ENCODE data around the gene POR.

Gene POR

DNA sequence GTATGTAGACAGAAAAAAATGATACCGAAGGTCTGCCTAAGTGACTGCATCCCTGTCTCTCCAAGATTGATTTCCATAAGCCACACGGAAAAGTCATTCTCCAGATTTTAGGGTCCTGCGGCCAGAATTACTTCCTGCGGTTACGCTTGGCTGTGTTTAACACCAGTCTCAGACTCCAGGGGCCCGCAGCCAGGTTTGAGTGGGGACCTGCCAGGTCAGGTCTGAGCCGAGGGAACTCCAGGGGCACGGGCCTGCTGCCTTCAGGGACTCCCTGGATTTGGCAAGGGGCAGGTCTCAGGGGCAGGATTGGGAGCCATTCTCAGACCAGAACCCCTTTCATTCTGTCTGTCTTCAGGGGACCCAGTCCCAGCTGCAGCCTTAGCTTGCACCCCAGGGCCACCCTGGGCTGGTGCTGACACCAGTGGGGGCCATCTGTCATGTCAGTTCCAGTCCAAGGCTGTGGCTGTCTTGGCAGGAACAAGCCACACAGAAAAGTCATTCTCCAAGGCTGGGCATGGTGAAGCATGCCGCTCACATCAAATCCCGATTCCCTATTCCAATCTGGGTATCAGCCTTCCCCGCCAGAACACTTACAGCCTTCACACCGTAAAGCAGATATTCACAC lies 40.5 kb downstream of the POR start:
- DNase-seq = no peak

DNA sequence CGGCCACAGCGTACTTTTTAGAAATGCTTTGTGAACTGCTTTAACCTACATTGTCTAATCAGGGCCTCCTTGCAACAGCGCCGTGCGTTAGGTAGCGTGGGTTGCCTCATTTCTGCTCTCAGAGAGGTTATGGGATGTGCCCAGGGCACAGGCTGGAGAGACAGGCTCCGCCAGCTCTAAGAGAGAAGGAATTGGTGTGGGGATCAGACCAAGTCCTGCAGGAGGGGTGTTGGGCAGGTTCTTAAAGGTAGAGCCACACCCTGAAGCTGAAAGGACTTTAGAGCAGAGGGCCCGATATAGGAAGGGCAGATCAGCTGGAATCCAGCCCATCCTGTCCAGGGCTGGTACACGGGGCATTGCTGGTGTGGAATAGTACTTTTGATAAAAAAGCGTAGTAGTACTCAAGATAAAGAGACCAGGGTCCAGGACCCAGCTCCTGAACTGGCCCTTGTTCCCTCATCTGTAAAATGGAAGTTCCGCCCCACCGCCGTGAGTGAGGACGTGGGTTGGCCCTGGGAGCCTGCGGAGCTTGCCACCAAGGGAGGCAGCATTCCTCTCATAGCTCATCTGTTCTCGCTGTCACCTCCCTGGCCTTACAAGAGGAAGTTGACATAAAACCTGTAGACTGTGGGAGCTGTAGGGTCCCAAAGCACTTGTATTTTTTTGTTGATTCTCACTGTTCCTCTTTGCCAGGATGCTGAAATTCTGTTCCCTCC lies 42.2 kb downstream of the POR start:
- DNase-seq = no peak

DNA sequence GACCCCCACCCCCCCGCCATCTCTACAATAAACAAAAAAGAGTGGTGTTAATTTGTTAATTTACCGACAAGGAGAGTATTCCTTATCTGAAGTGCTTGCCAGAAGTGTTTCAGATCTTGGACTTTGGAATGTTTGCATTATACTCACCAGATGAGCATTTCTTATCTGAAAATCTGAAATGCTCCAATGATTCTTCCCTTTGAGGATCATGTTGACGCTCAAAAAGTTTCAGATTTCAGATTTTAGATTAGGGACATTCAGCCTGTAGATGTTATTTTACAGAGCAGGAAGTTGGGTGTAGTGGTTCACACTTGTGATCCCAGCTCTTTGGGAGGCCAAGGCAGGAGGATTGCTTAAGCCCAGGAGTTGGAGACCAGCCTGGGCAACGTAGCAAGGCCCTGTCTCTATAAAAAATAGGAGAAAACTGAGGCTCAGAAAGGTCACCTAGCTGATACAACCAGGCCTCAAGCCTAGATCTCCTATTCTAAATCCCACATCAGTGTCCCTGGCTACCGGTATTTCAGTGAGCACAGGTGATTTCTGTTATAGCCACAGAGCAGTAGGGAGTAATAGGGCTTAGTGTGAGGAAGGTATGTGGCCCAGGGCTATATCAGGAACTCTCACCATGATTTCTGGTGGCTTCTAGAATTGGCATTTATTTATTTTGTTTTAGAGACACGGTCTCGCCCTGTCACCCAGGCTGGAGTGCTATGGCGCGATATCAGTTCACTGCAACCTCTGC lies 44.0 kb downstream of the POR start:
- DNase-seq = no peak

- DNase-seq = no peak
These were observed 45.4 kb downstream of the POR start for GRCh38 chr7:75960372-75960771.

- no peak for DNase-seq
These were observed 46.3 kb downstream of the POR start for GRCh38 chr7:75961218-75961617.

DNA sequence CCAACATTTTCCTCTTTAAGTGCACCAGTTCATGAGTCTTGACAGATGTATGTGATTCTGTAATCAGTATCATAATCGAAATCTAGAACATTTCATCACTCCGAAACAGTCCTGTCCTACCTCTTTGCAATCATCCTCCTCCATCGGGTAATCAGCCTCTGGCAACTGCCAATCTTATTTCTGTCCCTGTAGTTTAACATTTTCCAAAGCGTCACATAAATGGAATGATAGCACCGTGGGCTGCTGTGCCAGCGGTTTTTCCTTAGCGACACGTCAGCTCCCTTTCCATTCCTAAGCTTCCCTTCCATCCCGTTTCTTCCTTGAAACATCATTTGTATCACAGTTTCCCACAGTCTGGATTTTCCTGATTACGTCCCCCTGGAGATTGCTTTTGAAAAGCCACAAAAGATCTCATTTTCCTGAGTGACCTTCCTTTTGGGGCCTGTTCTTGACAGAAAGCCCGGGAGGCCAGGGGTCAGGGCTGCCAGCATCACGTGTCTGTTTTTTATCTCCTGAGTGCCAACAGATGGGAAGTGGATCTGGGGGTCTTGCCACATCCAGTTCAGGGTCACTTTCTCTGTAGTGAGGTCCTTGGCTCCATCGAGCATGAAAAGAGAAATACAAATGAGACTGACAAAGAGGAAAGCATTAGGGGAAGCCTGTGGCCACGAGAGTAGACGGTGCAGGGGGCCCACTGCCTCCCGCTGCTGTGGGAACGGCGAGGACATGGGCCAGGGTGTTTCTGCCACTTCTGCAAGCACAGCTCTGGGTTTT lies 47.8 kb downstream of the POR start:
- DNase-seq = peak; percentile 56

DNA sequence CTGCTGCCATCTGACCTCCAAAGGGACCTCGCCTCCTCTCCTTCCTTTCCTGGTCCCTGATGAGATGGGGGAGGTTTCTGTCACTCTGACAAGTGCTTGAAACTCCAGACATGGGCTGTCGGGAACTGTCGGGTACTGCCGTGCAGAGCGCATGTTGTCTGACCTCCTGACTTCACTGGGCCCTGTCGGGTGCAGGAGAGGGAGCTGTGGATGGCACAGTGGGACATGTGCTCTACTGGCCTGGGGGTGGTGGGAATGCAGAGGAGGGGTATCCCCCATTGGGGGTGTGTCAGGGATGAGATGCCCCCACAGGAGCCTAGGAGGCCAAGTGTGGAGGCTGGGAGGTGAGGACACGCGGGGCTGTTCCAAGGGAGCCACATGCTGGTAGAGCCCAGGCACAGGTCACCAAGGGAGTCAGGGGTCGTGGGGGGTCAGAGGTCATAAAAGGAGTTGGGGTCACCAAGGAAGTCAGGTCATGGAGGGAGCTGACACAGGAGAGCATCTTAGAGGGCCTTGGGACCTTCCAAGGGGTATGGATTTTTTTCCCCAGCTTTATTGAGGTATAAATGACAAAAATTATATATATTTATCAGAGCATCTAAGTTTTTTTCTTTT lies 48.5 kb downstream of the POR start:
- peak; percentile 56 for DNase-seq

- DNase-seq = no peak
These were observed 50.7 kb downstream of the POR start for GRCh38 chr7:75965617-75966016.

GRCh38 chr7:75966190-75966961 lies 51.4 kb downstream of the POR start:
- DNase-seq = no peak

GRCh38 chr7:75967055-75967454 lies 52.1 kb downstream of the POR start:
- DNase-seq = no peak

- DNase-seq = peak; percentile 68
These were observed 52.6 kb downstream of the POR start for GRCh38 chr7:75967487-75967997.

GRCh38 chr7:75968012-75968411 lies 53.1 kb downstream of the POR start:
- no peak for DNase-seq

- DNase-seq = no peak
These were observed 53.6 kb downstream of the POR start for GRCh38 chr7:75968561-75969001.

DNA sequence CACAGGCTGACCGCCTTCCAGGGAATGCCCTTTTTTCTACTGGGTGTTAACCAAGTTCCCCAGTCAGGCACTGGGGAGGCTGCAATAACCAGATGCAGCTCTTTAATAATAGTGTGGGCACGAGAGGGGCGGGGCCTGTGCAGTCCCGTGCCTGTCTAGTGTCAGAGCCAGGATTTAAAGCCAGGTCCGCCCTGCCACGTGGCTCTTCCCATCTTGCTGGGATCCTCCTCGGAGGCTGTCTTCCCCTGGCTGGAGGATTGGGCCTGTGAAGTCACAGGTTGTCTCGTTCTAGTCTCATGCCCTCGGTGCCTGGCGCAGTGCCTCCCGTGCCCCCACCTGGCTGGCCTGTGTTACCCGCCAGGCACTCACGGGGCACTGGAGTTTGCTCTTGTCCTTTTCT lies 54.2 kb downstream of the POR start:
- DNase-seq = peak; percentile 28

GRCh38 chr7:75969704-75970498 lies 54.9 kb downstream of the POR start:
- no peak for DNase-seq

GRCh38 chr7:75971309-75971960 lies 56.5 kb downstream of the POR start:
- DNase-seq = no peak

GRCh38 chr7:75971961-75972763 lies 57.2 kb downstream of the POR start:
- DNase-seq = no peak

- no peak for DNase-seq
These were observed 62.8 kb downstream of the POR start for GRCh38 chr7:75977743-75978142.

DNA sequence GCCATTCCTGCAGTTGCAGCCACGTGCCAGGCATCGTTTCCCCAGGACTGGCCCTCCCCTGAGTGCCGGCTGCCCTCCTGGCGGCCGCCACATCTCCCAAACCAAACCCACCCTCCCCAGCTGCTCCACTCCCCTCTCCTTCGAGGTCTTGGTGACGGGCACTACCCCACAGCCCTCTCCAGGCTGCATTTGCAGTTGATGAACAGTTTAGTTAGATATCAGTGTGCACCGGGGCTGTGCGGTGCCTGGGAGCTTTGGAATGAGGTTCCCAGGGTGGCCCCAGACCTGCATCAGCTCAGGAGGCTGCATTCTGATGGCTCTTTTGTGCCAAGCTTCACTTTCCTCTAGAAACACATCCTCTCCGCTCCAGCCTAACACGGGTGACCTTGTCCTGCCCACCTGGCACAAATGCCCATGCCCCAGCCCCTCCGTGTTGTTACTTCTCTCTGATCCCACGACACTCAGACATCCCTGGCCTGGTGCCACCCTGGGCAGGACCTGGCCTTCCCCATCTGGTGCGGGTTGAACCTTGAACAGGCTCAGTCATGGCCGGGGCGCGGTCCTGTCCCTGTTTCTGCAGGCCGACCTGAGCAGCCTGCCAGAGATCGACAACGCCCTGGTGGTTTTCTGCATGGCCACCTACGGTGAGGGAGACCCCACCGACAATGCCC lies 64.9 kb downstream of the POR start:
- no peak for DNase-seq

Measured in NCI-H2227 treated with DMSO at 0.1 percent for 48 hours (cell line).